B cell (primary cell): ENCODE measurements around the gene STX8. TPM values are rescaled to one million over a fixed set of nuclear protein-coding genes. Genes with fewer than 3 reads are reported as not detected.
"Not testable (repeated sequence)": the region's sequence is repeated elsewhere in the genome, so short reads cannot be mapped to it uniquely, and the experiment has no call there.

Source experiments
- ATAC-seq: fragments of 200-7000 bp; cut with Tn5 transposase; one replicate; pipeline ENCODE4 v1.10.0; 2021; ENCODE audit warnings: low read depth, mild to moderate bottlenecking, moderate number of reproducible peaks, moderate library complexity
- CTCF ChIA-PET: fragments of 350-600 bp; sonication (Branson Sonifier 250); formaldehyde crosslinking; loops from one replicate; lab custom pipeline; 2021; ENCODE audit warnings: antibody characterized with exemption, inconsistent platforms; lab: Charles Lee
- POLR2A ChIA-PET: fragments of 350-600 bp; sonication (Branson Sonifier 250); formaldehyde crosslinking; loops from one replicate; lab custom pipeline; 2021; ENCODE audit warnings: antibody characterized with exemption; lab: Charles Lee
- DNase-seq: peaks from one replicate; pipeline ENCODE4 v3.0.0; 2013
- H2AFZ ChIP-seq: 2 replicates; pipeline ENCODE4 v1.6.1; 2012; ENCODE audit warnings: mild to moderate bottlenecking, low read depth, low read length; ENCODE audit not compliant: insufficient read depth, poor library complexity, severe bottlenecking
- H3K27ac ChIP-seq, 2 donors: 1 replicate in 1 of 2; 2 replicates in 1 of 2; pipeline ENCODE4 v1.5.1; 2012 to 2013; ENCODE audit warnings: low read length in 2 of 2, mild to moderate bottlenecking in 2 of 2, moderate library complexity in 1 of 2
- H3K27me3 ChIP-seq, 4 experiments: fragments of 200-600 bp in 1 of 4; sonication (generic) in 1 of 4; replicated peaks in 1 of 4; 1 replicate in 2 of 4; 2 replicates in 2 of 4; pipeline versions ENCODE4 v1.6.1 to v1.7.0; 2013 to 2016; ENCODE audit warnings: low read length in 3 of 4, mild to moderate bottlenecking in 2 of 4, mixed read lengths in 1 of 4, moderate library complexity in 1 of 4; ENCODE audit not compliant: insufficient read depth in 4 of 4, control insufficient read depth in 3 of 4; ENCODE audit errors: control extremely low read depth in 1 of 4
- H3K36me3 ChIP-seq, 2 experiments: replicated peaks in 1 of 2; 1 replicate in 1 of 2; 2 replicates in 1 of 2; pipeline versions ENCODE4 v1.6.1 to v1.7.1; 2013; ENCODE audit warnings: low read length in 1 of 2; ENCODE audit not compliant: insufficient read depth in 2 of 2, control insufficient read depth in 1 of 2; ENCODE audit errors: control extremely low read depth in 1 of 2, extremely low read depth in 1 of 2
- H3K4me1 ChIP-seq, 2 donors: fragments of 200-600 bp in 1 of 2; sonication (generic) in 1 of 2; 1 replicate in 1 of 2; 2 replicates in 1 of 2; pipeline versions ENCODE4 v1.5.1 to v1.6.1; 2013 to 2017; ENCODE audit warnings: low read length in 2 of 2; ENCODE audit not compliant: control insufficient read depth in 2 of 2, insufficient read depth in 2 of 2
- H3K4me2 ChIP-seq: replicated peaks from 2 replicates; pipeline ENCODE3; 2012; ENCODE audit warnings: mild to moderate bottlenecking, low read depth, low read length; ENCODE audit not compliant: poor library complexity, severe bottlenecking
- H3K4me3 ChIP-seq, 5 experiments: fragments of 200-600 bp in 1 of 5; sonication (generic) in 1 of 5; 1 replicate in 3 of 5; 2 replicates in 2 of 5; pipeline versions ENCODE4 v1.5.1 to v1.7.0; 2011 to 2016; ENCODE audit warnings: low read length in 4 of 5, mild to moderate bottlenecking in 4 of 5, low read depth in 2 of 5, control low read depth in 1 of 5, moderate library complexity in 1 of 5; ENCODE audit not compliant: insufficient read depth in 1 of 5; ENCODE audit errors: control extremely low read depth in 1 of 5, extremely low read depth in 1 of 5
- H3K79me2 ChIP-seq: fragments of 200-600 bp; sonication (generic); one replicate; pipeline ENCODE4 v1.6.0; 2016; ENCODE audit warnings: low read length; ENCODE audit not compliant: control insufficient read depth, insufficient read depth
- H3K9ac ChIP-seq: fragments of 200-600 bp; sonication (generic); 2 replicates; pipeline ENCODE4 v1.6.1; 2017; ENCODE audit warnings: mild to moderate bottlenecking, low read length, moderate library complexity
- H3K9me3 ChIP-seq, 3 donors: one replicate each; pipeline versions ENCODE4 v1.6.1 to v1.7.1; 2013; ENCODE audit warnings: low read length in 2 of 3; ENCODE audit not compliant: control insufficient read depth in 2 of 3, insufficient read depth in 1 of 3; ENCODE audit errors: control extremely low read depth in 1 of 3
- H4K20me1 ChIP-seq: 2 replicates; pipeline ENCODE4 v1.6.0; 2012; ENCODE audit warnings: mild to moderate bottlenecking, low read length; ENCODE audit not compliant: insufficient read depth, control insufficient read depth, poor library complexity, severe bottlenecking
- H3K27ac Mint-ChIP-seq: one replicate; pipeline ENCODE4 v1.8.0; 2021; ENCODE audit warnings: mixed read lengths
- H3K27me3 Mint-ChIP-seq: one replicate; pipeline ENCODE4 v1.8.0; 2021; ENCODE audit warnings: mixed read lengths
- H3K4me1 Mint-ChIP-seq: one replicate; pipeline ENCODE4 v1.8.0; 2021; ENCODE audit warnings: mixed read lengths
- H3K4me3 Mint-ChIP-seq: one replicate; pipeline ENCODE4 v1.8.0; 2021; ENCODE audit warnings: mixed read lengths
- H3K9me3 Mint-ChIP-seq: one replicate; pipeline ENCODE4 v1.8.0; 2022; ENCODE audit warnings: mixed read lengths; ENCODE audit not compliant: insufficient read depth
- EZH2 ChIP-seq: IDR thresholded peaks from 2 replicates; pipeline ENCODE4 v1.6.1; 2012; ENCODE audit warnings: borderline replicate concordance, low read depth, mild to moderate bottlenecking, moderate library complexity, low read length; ENCODE audit not compliant: insufficient read depth, poor library complexity, severe bottlenecking
- WGBS: methylation state at CpG from one replicate; pipeline ENCODE4 v1.1.5; 2013; ENCODE audit warnings: missing lambda C conversion rate; ENCODE audit not compliant: insufficient coverage; 5-methylcytosine and 5-hydroxymethylcytosine counted together
- intact Hi-C: fragments of 100-400 bp; cut with micrococcal nuclease; formaldehyde crosslinking; loops from one replicate; pipeline ENCODE4 v1.10.0; 2022
- polyA plus RNA-seq: library from polyadenylated mRNA; depleted of rRNA; stranded (reverse); fragments of >200 nt; gene quantifications from 2 replicates; pipeline ENCODE4 v1.2.3, GENCODE V29; 2012
- total RNA-seq, 2 donors: library from RNA; stranded (reverse); fragments of 120-200 nt in 1 of 2; gene quantifications; 1 replicate in 1 of 2; 2 replicates in 1 of 2; pipeline versions ENCODE4 v1.2.3 to v1.2.4, GENCODE V29; 2013 to 2022
- TF ChIP-seq, protein P1 (sequence below): fragments of 200-600 bp; IDR thresholded peaks from one replicate; pipeline ENCODE4 v1.8.0; 2022; ENCODE audit warnings: antibody characterized with exemption, mild to moderate bottlenecking

STX8 gene
- total and polyA plus RNA-seq, 2 donors (not counting 1 experiment from before 2014, with no cell fraction given): 35.8 to 61.5 TPM

DNA sequence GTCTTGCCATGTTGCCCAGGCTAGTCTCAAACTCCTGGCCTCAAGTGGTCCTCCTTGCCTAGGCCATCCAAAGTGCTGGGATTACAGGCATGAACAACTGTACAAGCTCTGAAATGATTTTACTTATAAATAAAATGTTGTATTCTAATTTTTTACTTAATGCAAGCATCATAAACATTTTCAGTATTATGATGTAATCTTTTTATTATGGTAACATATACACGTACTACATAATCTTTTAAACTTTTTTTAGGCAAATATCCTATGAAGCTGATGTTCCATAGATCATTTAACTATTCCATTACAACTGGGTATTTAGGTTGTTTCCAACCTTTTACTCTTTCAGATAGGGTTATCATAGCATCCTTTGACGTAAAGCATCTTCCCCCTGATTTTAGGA, 35.9 kb upstream of the STX8 start:
- Mint-ChIP-seq H3K4me3 (no peak overlapping the region), H3K27ac (no peak overlapping the region), H3K4me1 (no peaks in the 10 kb centered on the region), H3K27me3 (peaks cover 9% of the 10 kb centered on the region), H3K9me3 (no peaks in the 10 kb centered on the region)
- Histone ChIP-seq H3K9me3 (peaks cover 0 to 3% (median 0%) of the 10 kb centered on the region in 3 donors), H3K27ac (no peak overlapping the region), H2AFZ (no peak overlapping the region), H3K4me2 (no peak overlapping the region), H3K9ac (no peak overlapping the region), H3K27me3 (no peaks in the 10 kb centered on the region), H3K4me1 (no peaks in the 10 kb centered on the region), H3K4me3 (no peak overlapping the region), H4K20me1 (no peaks in the 10 kb centered on the region), H3K36me3 (no peaks in the 10 kb centered on the region), H3K79me2 (no peaks in the 10 kb centered on the region)
- intact Hi-C loops: no loop called here
- POLR2A ChIA-PET: no interaction called here
- ATAC-seq: no peak
- CTCF ChIA-PET: no interaction called here
- no CpG with 5 or more reads among the region's 2 CpGs for WGBS
- no peak for DNase-seq
- TF ChIP-seq EZH2: no peak
- TF ChIP-seq, protein P1, sequence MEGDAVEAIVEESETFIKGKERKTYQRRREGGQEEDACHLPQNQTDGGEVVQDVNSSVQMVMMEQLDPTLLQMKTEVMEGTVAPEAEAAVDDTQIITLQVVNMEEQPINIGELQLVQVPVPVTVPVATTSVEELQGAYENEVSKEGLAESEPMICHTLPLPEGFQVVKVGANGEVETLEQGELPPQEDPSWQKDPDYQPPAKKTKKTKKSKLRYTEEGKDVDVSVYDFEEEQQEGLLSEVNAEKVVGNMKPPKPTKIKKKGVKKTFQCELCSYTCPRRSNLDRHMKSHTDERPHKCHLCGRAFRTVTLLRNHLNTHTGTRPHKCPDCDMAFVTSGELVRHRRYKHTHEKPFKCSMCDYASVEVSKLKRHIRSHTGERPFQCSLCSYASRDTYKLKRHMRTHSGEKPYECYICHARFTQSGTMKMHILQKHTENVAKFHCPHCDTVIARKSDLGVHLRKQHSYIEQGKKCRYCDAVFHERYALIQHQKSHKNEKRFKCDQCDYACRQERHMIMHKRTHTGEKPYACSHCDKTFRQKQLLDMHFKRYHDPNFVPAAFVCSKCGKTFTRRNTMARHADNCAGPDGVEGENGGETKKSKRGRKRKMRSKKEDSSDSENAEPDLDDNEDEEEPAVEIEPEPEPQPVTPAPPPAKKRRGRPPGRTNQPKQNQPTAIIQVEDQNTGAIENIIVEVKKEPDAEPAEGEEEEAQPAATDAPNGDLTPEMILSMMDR: no peak

GRCh38 chr17:9607058-9607457, 31.4 kb upstream of the STX8 start:
- H3K4me1 Mint-ChIP-seq, DNase-seq, intact Hi-C loops, H3K79me2 ChIP-seq, H3K27me3 ChIP-seq, CTCF ChIA-PET, H3K4me2 ChIP-seq, H3K27ac ChIP-seq, POLR2A ChIA-PET, H3K9me3 ChIP-seq, H3K4me3 ChIP-seq, H3K4me3 Mint-ChIP-seq, H2AFZ ChIP-seq, H3K9me3 Mint-ChIP-seq, H3K27ac Mint-ChIP-seq, ATAC-seq, H3K36me3 ChIP-seq, H4K20me1 ChIP-seq, H3K9ac ChIP-seq, H3K4me1 ChIP-seq: not testable (repeated sequence)
- WGBS: 0% methylated on average over 1 of the region's 5 CpGs
- peaks cover 18% of the 10 kb centered on the region for H3K27me3 Mint-ChIP-seq
